SU-DHL-6 (cell line): ENCODE results near the gene SHFL.

Experiments used
- EZH2phosphoT487 ChIP-seq: fragments of 200-600 bp; sonication (generic), shearing (Covaris generic); conservative IDR thresholded peaks from 2 replicates; pipeline ENCODE4 v1.6.1; 2018; ENCODE audit warnings: mild to moderate bottlenecking, antibody characterized with exemption, low read length, moderate library complexity, mixed read lengths
- TF ChIP-seq, protein P1 (sequence below): fragments of 200-600 bp; sonication (generic); IDR thresholded peaks from one replicate; pipeline ENCODE4 v1.5.1; 2017; ENCODE audit warnings: antibody characterized with exemption, mild to moderate bottlenecking, low read length, moderate library complexity; ENCODE audit not compliant: insufficient read depth, poor library complexity, severe bottlenecking

DNA sequence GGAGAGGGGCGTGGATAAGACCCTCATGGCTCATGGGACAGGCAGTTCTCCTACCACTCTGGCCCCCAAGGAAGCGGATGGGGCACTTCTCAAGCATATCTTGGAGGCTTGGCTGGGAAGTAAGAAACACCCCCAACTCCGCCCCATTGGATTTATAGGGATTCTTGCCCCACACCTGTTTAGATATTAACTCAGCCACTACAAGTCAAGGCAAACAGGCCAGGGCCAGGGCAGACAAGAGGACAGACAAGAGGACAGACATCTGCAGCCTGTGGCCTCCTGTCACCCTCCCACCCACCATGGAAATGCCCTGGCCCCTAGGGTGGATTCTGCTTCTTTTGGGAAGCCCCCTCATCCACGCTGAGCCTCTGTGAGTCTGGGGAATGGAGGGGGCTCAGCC is 48.8 kb upstream of the SHFL start:
- TF ChIP-seq, protein P1, sequence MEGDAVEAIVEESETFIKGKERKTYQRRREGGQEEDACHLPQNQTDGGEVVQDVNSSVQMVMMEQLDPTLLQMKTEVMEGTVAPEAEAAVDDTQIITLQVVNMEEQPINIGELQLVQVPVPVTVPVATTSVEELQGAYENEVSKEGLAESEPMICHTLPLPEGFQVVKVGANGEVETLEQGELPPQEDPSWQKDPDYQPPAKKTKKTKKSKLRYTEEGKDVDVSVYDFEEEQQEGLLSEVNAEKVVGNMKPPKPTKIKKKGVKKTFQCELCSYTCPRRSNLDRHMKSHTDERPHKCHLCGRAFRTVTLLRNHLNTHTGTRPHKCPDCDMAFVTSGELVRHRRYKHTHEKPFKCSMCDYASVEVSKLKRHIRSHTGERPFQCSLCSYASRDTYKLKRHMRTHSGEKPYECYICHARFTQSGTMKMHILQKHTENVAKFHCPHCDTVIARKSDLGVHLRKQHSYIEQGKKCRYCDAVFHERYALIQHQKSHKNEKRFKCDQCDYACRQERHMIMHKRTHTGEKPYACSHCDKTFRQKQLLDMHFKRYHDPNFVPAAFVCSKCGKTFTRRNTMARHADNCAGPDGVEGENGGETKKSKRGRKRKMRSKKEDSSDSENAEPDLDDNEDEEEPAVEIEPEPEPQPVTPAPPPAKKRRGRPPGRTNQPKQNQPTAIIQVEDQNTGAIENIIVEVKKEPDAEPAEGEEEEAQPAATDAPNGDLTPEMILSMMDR, result no peak
- TF ChIP-seq EZH2phosphoT487, result no peak
